H9 (cell line): Measurements from ENCODE around the gene JAK1. TPM values are rescaled to one million over a fixed set of nuclear protein-coding genes. Genes with fewer than 3 reads are reported as not detected.
A peak's percentile ranks its signal among the peaks of the same experiment; 100 is the strongest.

Experiments
- DNase-seq: peaks from one replicate; pipeline ENCODE4 v3.0.0-alpha.2; 2017
- H2AFZ ChIP-seq: one replicate; pipeline ENCODE4 v1.6.1; 2013; ENCODE audit warnings: mild to moderate bottlenecking, low read length, control low read depth, moderate library complexity
- H2AK5ac ChIP-seq: 2 replicates; pipeline ENCODE4 v1.6.1; 2013; ENCODE audit warnings: low read length, control low read depth, mixed read lengths; ENCODE audit not compliant: insufficient read length
- H2BK120ac ChIP-seq: one replicate; pipeline ENCODE4 v1.6.1; 2013; ENCODE audit warnings: low read depth, mild to moderate bottlenecking, low read length, control low read depth, inconsistent platforms; ENCODE audit not compliant: poor library complexity, severe bottlenecking
- H2BK12ac ChIP-seq: 2 replicates; pipeline ENCODE4 v1.6.1; 2013; ENCODE audit warnings: low read length, control low read depth, mixed read lengths, low read depth; ENCODE audit not compliant: insufficient read length
- H2BK15ac ChIP-seq: 2 replicates; pipeline ENCODE4 v1.6.1; 2013; ENCODE audit warnings: low read depth, low read length, control low read depth
- H2BK20ac ChIP-seq: one replicate; pipeline ENCODE4 v1.6.1; 2013; ENCODE audit warnings: low read depth, mild to moderate bottlenecking, low read length, control low read depth, inconsistent platforms; ENCODE audit not compliant: poor library complexity, severe bottlenecking
- H2BK5ac ChIP-seq: 2 replicates; pipeline ENCODE4 v1.6.1; 2013; ENCODE audit warnings: low read length, control low read depth, mixed read lengths; ENCODE audit not compliant: insufficient read length
- H3K14ac ChIP-seq: 2 replicates; pipeline ENCODE4 v1.6.1; 2013; ENCODE audit warnings: low read length, control low read depth; ENCODE audit not compliant: insufficient read depth
- H3K18ac ChIP-seq: 2 replicates; pipeline ENCODE4 v1.6.1; 2013; ENCODE audit warnings: low read depth, mild to moderate bottlenecking, mixed read lengths, low read length, control low read depth; ENCODE audit not compliant: insufficient read length
- H3K23ac ChIP-seq: 2 replicates; pipeline ENCODE4 v1.6.1; 2013; ENCODE audit warnings: low read length, control low read depth, mixed read lengths, low read depth; ENCODE audit not compliant: insufficient read length
- H3K23me2 ChIP-seq: 2 replicates; pipeline ENCODE4 v1.6.1; 2013; ENCODE audit warnings: low read depth, mild to moderate bottlenecking, mixed read lengths, low read length, control low read depth; ENCODE audit not compliant: insufficient read length, poor library complexity, severe bottlenecking
- H3K27ac ChIP-seq: 2 replicates; pipeline ENCODE4 v1.5.1; 2013; ENCODE audit warnings: low read length, control low read depth, mixed read lengths, low read depth; ENCODE audit not compliant: insufficient read length
- H3K27me3 ChIP-seq: 2 replicates; pipeline ENCODE4 v1.6.1; 2013; ENCODE audit warnings: low read length, control low read depth, inconsistent platforms; ENCODE audit not compliant: insufficient read depth
- H3K4ac ChIP-seq: 2 replicates; pipeline ENCODE4 v1.6.1; 2013; ENCODE audit warnings: low read depth, mild to moderate bottlenecking, control low read depth, inconsistent platforms, low read length, moderate library complexity
- H3K4me1 ChIP-seq: 2 replicates; pipeline ENCODE4 v1.6.1; 2013; ENCODE audit warnings: low read length, control low read depth, inconsistent platforms; ENCODE audit not compliant: insufficient read depth
- H3K4me2 ChIP-seq: 2 replicates; pipeline ENCODE4 v1.6.1; 2013; ENCODE audit warnings: low read length, control low read depth, mixed read lengths; ENCODE audit not compliant: insufficient read length, insufficient read depth
- H3K56ac ChIP-seq: 2 replicates; pipeline ENCODE4 v1.6.1; 2013; ENCODE audit warnings: low read depth, mild to moderate bottlenecking, mixed read lengths, low read length, control low read depth; ENCODE audit not compliant: insufficient read length
- H3K79me1 ChIP-seq: 2 replicates; pipeline ENCODE4 v1.6.1; 2013; ENCODE audit warnings: low read depth, mild to moderate bottlenecking, moderate library complexity, low read length, control low read depth, inconsistent platforms; ENCODE audit not compliant: insufficient read depth, poor library complexity, severe bottlenecking
- H3K79me2 ChIP-seq: 2 replicates; pipeline ENCODE4 v1.6.1; 2013; ENCODE audit warnings: low read length, control low read depth, inconsistent platforms; ENCODE audit not compliant: insufficient read depth
- H3K9ac ChIP-seq: 2 replicates; pipeline ENCODE4 v1.6.1; 2013; ENCODE audit warnings: low read length, control low read depth, mixed read lengths; ENCODE audit not compliant: insufficient read length; ENCODE audit errors: extremely low read depth
- H3K9me3 ChIP-seq: one replicate; pipeline ENCODE4 v1.6.1; 2013; ENCODE audit warnings: low read depth, low read length, inconsistent platforms; ENCODE audit not compliant: control insufficient read depth
- H3T11ph ChIP-seq: one replicate; pipeline ENCODE4 v1.6.1; 2013; ENCODE audit warnings: mild to moderate bottlenecking, low read length, control low read depth, inconsistent platforms
- H4K20me1 ChIP-seq: one replicate; pipeline ENCODE4 v1.6.1; 2013; ENCODE audit not compliant: control insufficient read depth, insufficient read length, insufficient read depth
- H4K5ac ChIP-seq: 2 replicates; pipeline ENCODE4 v1.6.1; 2013; ENCODE audit warnings: low read depth, mild to moderate bottlenecking, mixed read lengths, low read length, control low read depth; ENCODE audit not compliant: insufficient read length
- H4K8ac ChIP-seq: replicated peaks from 2 replicates; pipeline ENCODE4 v1.6.1; 2013; ENCODE audit warnings: low read length, control low read depth, mixed read lengths, low read depth; ENCODE audit not compliant: insufficient read length
- H4K91ac ChIP-seq: 2 replicates; pipeline ENCODE4 v1.6.1; 2013; ENCODE audit warnings: low read depth, mild to moderate bottlenecking, moderate library complexity, mixed read lengths, low read length, control low read depth; ENCODE audit not compliant: insufficient read length
- H3K27ac Mint-ChIP-seq, 3 experiments: 2 replicates in 2 of 3; 3 replicates in 1 of 3; pipeline ENCODE4 v1.8.0; 2020 to 2021; ENCODE audit warnings: mixed read lengths in 3 of 3, mild to moderate bottlenecking in 1 of 3, moderate library complexity in 1 of 3
- H3K27me3 Mint-ChIP-seq: 2 replicates; pipeline ENCODE4 v1.8.0; 2021; ENCODE audit warnings: low read depth, mild to moderate bottlenecking, moderate library complexity, mixed read lengths
- H3K36me3 Mint-ChIP-seq, 3 experiments: 2 replicates in 2 of 3; 3 replicates in 1 of 3; pipeline ENCODE4 v1.8.0; 2020 to 2021; ENCODE audit warnings: low read depth in 3 of 3, mixed read lengths in 3 of 3; ENCODE audit not compliant: insufficient read depth in 1 of 3
- H3K4me1 Mint-ChIP-seq, 2 experiments: 2 replicates each; pipeline ENCODE4 v1.8.0; 2020; ENCODE audit warnings: mixed read lengths in 2 of 2
- H3K4me3 Mint-ChIP-seq, 2 experiments: 2 replicates in 1 of 2; 3 replicates in 1 of 2; pipeline ENCODE4 v1.8.0; 2020 to 2021; ENCODE audit warnings: mild to moderate bottlenecking in 2 of 2, mixed read lengths in 2 of 2, moderate library complexity in 1 of 2
- H3K9me3 Mint-ChIP-seq, 2 experiments: 2 replicates in 1 of 2; 3 replicates in 1 of 2; pipeline ENCODE4 v1.8.0; 2020; ENCODE audit warnings: mild to moderate bottlenecking in 2 of 2, mixed read lengths in 2 of 2, moderate library complexity in 1 of 2
- CTCF ChIP-seq: fragments of 200-600 bp; sonication (generic); conservative IDR thresholded peaks from 3 replicates; pipeline ENCODE4 v1.8.0; 2021; ENCODE audit warnings: antibody characterized with exemption, mild to moderate bottlenecking
- WGBS: extraction: QIAGEN DNeasy Blood & Tissue Kit; methylation state at CpG from one replicate; pipeline ENCODE4 v1.1.7; 2013; ENCODE audit warnings: missing lambda C conversion rate, low lambda C conversion rate, mixed read lengths; ENCODE audit not compliant: insufficient read length; ENCODE audit errors: extremely low coverage; 5-methylcytosine and 5-hydroxymethylcytosine counted together
- total RNA-seq: library from RNA; stranded (reverse); gene quantifications from 2 replicates; pipeline ENCODE4 v1.2.1, GENCODE V29; 2021

The JAK1 gene
- total RNA-seq, 1 experiment from 2014 or later, result 12.8 TPM

GRCh38 chr1:64836802-64837201, 129.5 kb downstream of the JAK1 start:
- Histone ChIP-seq H2AK5ac (no peak overlapping the region), H3K23ac (no peak overlapping the region), H3K79me2 (no peaks in the 10 kb centered on the region), H2BK5ac (no peak overlapping the region), H3K4ac (no peak overlapping the region), H4K8ac (no peak overlapping the region), H2BK12ac (no peak overlapping the region), H3K14ac (no peak overlapping the region), H3K27me3 (no peaks in the 10 kb centered on the region), H3K27ac (no peak overlapping the region), H3K4me1 (no peaks in the 10 kb centered on the region), H3K18ac (no peak overlapping the region), H3K9me3 (no peaks in the 10 kb centered on the region), H3K9ac (no peak overlapping the region), H3K79me1 (no peaks in the 10 kb centered on the region), H4K5ac (no peak overlapping the region), H4K91ac (no peak overlapping the region), H2BK20ac (no peak overlapping the region), H3K56ac (peak overlapping the region; percentile 22), H4K20me1 (no peaks in the 10 kb centered on the region), H3K4me2 (no peak overlapping the region), H3T11ph (no peak overlapping the region), H3K23me2 (no peaks in the 10 kb centered on the region), H2AFZ (no peak overlapping the region), H2BK120ac (no peak overlapping the region), H2BK15ac (no peak overlapping the region)
- DNase-seq, result no peak
- no CpG with 5 or more reads among the region's 8 CpGs for WGBS
- TF ChIP-seq CTCF, result no peak
- Mint-ChIP-seq H3K9me3 (no peaks in the 10 kb centered on the region), H3K27ac (0 out of 7 replicates have a peak overlapping the region, but pooled peaks of 2 of the 3 experiments have one; percentile 5), H3K27me3 (no peaks in the 10 kb centered on the region), H3K4me1 (peaks cover 4 to 5% of the 10 kb centered on the region in 2 experiments; a peak in 2 of 4 replicates), H3K36me3 (peaks cover 4 to 28% (median 5%) of the 10 kb centered on the region in 3 experiments; a peak in 5 of 7 replicates), H3K4me3 (no peak overlapping the region)
